ENCODE results near the gene TSPAN18.

TSPAN18 gene

DNA sequence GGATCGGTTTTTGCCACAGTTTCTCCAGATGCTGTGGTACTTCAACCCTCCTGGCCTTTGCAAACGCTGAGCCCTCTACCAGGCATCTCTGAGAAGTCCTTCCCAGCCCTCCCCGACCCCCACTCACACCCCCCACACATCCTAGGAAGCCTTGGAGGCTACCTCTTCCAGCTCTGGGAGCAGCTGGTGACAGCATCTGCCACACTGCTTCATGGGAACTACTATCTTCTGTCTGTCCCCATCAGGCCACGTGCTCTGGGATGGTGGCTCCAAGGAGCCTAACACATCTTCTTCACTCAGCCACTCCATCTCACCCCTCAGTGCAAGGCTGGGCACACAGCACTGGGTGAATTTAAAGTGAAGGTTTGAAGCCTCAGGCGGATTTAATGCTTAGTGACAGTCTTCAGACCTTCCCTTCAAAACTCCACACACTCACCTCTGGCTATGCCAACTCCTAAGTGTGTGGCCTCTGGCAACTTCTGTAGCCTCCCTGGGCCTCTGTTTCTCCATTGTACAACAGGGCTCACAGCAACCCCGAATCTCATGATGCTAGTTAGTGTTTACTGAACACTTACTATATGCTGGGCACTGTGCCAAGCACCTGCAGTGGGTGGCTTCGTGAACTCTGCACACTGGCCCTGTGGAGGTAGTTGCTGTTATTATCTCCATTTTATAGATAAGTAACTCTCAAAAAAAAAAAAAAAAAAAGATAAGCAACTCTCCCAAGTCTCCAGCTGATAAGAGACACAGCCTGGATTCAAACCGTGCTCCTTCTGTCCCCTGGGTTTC, 231.2 kb downstream of the TSPAN18 start:
- Mint-ChIP-seq H3K27ac (no peak overlapping the region), H3K9me3 (no peaks in the 10 kb centered on the region), H3K36me3 (no peaks in the 10 kb centered on the region), H3K27me3 (no peaks in the 10 kb centered on the region), H3K4me3 (no peak overlapping the region), H3K4me1 (peaks cover 17 to 27% of the 10 kb centered on the region in 2 donors)
- DNase-seq (no peak), ATAC-seq (replicated peaks) (no peak)

DNA sequence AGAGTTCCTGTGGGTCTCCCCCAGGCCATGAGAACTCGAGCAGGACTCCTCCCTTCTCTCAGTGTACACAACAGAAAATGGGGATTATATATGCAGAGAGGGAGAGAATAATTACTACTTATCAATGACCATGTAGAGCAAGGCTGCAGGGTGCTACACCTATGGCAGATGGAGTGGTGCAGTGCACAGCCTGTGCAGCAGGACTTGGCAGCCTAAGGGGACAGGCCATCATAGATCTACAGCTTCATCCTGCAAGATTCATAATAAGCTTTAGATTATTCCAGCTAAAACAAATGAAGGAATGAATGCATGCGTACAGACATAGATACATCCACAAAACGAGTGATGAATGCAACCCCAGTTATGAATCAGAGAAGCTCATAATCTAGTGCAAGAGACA, 232.3 kb downstream of the TSPAN18 start:
- no peak for ATAC-seq (replicated peaks)
- Mint-ChIP-seq H3K27me3 (no peaks in the 10 kb centered on the region), H3K27ac (peak overlapping the region; percentile 9), H3K9me3 (no peaks in the 10 kb centered on the region), H3K36me3 (no peaks in the 10 kb centered on the region), H3K4me1 (peaks cover 17 to 28% of the 10 kb centered on the region in 2 donors), H3K4me3 (no peak overlapping the region)
- no peak for DNase-seq

DNA sequence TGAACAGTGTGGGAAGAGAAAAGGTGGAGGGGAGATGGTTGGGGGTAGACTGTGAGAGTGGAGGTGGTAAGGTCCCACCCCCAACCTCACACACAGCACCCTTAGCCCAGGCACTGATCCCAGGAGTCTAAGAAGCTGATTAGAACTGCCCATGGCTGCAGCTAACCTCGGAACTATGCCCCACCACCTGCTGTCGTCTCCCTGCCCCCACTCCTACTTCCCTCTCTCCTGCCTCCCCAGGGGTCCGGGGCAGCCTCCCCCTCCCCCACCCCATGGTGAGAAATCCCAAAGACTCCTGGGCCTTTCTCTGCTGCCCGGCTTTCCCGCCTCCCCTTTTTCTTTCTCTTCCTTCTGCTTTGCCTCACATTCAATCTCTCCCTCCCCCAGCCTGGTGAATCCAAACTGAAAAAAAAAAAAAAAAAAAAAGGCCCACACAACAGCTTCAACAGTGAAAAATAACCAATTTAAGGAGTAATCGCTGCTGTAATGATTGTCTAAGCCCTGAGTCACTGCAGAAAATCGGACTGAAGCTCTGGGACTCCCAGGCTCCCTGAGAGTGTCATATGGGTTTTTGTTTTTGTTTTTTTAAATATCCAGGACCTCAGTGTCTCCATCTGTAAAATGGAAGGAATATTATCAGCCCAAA, 233.6 kb downstream of the TSPAN18 start:
- Mint-ChIP-seq H3K4me1 (peaks cover 10 to 22% of the 10 kb centered on the region in 2 donors), H3K36me3 (no peaks in the 10 kb centered on the region), H3K9me3 (no peaks in the 10 kb centered on the region), H3K4me3 (no peak overlapping the region), H3K27ac (no peak overlapping the region), H3K27me3 (no peaks in the 10 kb centered on the region)
- DNase-seq (no peak), ATAC-seq (replicated peaks) (no peak)

DNA sequence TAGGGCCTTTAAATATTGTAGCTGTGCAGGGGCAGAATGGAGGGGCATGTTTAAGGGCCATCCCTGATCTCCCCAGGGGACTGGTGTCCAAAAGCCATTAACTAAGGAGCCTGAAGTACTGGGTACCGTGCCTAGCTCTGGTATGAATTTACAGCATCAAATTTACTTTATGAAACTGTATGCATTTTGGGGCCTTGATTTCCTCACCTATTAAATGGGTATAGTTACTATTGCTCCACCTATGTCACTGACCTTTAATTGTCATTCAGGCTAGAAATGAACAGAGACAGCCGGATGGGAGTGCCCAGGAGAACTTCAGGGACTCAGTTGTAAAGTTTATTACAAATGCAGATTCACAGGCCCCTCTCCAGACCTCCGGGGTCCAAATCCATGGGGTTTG, 235.7 kb downstream of the TSPAN18 start:
- ATAC-seq (replicated peaks) (no peak), DNase-seq (no peak)
- Mint-ChIP-seq H3K4me3 (no peak overlapping the region), H3K27ac (no peak overlapping the region), H3K4me1 (peaks cover 6 to 15% of the 10 kb centered on the region in 2 donors), H3K36me3 (no peaks in the 10 kb centered on the region), H3K27me3 (no peaks in the 10 kb centered on the region), H3K9me3 (no peaks in the 10 kb centered on the region)

DNA sequence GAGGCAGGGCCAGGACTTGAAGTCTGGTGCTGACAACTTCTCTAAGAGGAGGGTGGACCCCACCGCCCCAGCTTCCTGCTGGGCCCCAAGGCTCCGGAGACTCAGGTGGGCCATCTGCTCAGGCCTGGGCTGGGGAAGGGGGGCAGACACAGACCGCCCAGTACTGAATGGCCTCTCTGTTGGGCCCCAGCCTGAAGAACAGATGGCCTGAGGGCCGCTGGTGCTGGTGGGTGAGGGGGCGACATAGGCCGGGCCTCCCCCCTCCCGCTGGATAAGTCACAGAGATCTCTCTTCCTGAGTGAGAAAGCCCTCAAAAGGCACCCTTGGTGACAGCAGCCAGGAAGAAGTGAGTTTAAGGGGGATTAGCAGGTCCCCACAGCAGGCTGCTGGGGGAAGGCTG, 236.4 kb downstream of the TSPAN18 start:
- Mint-ChIP-seq H3K27ac (no peak overlapping the region), H3K4me1 (peaks cover 5 to 11% of the 10 kb centered on the region in 2 donors), H3K9me3 (no peaks in the 10 kb centered on the region), H3K27me3 (no peaks in the 10 kb centered on the region), H3K36me3 (no peaks in the 10 kb centered on the region), H3K4me3 (no peak overlapping the region)
- no peak for ATAC-seq (replicated peaks)
- DNase-seq, result no peak

DNA sequence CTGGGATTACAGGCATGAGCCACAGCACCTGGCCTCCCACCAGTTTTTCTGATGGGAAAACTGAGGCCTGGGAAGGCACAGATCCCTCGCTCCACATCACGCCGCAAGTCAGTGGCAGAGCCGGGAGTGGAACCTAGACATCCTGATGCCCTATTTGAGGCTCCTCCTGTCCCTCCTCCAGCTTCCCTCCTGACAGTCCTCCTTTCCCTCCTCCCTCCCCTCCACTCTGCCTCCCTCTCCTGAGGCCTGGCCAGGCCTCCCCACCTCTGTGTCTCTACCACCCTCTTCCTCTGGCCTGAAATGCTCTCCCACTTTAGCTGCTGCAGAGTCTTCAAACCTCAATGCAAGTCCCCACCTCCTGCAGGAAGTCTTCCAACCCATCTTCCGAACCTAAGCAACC, 237.2 kb downstream of the TSPAN18 start:
- Mint-ChIP-seq H3K27me3 (no peaks in the 10 kb centered on the region), H3K36me3 (no peaks in the 10 kb centered on the region), H3K4me3 (no peak overlapping the region), H3K27ac (no peak overlapping the region), H3K9me3 (no peaks in the 10 kb centered on the region), H3K4me1 (peaks cover 4 to 9% of the 10 kb centered on the region in 2 donors)
- DNase-seq (no peak), ATAC-seq (replicated peaks) (no peak)

DNA sequence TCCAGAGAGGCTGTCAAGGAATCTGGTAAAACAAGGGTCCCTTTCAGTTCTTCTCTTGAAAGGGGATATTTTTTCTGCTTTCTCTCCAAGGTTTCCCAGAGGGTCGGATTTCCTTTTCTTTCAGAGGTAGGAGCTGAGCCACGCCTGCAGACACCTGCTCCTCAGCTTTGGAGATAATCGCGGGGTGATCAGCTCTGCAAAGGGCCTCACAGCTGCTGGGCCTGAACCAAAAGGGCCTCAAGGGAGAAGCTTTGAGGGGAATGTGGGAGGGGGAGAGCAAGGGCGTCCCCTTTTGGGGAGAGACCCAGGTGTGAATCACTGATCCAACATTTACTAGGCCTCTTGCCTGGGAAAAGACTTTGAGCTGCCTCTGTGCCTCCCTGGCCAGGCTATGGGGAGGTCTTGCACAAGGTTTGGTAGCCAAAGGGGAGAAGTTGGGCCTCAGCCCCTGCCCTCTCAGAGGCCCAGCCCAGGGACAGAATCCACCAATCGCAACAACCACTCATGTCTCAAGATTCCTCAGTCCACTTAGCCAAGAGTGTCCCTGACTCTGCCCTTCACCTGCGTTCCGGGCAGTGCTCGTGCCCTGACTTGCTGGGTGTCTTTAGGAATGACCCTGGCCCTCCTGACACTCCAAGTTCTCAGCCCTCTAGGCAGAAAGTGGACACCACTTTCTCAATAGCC, 237.9 kb downstream of the TSPAN18 start:
- peaks cover 4 to 9% of the 10 kb centered on the region in 2 donors for H3K4me1 Mint-ChIP-seq
- DNase-seq, result no peak

DNA sequence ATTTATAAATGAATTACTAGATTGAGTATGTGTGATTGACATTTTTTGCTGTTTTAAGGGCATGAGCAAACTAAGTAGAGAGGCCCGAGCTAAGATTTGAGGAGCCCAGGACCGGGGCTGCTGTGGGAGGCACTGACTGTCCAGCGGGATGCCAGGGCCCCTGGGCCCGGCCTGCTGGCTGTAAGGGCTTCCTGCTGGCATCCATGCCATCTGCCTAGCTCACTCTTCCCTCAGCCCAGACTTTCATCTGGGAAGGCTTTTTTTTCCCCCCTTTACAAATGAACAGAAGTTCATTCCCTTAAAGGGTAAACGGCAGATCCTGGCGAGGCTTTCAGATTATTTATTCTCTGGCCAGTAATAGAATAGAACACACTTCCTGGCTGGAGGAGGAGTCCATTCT, 239.9 kb downstream of the TSPAN18 start:
- H3K27me3 Mint-ChIP-seq, result no peaks in the 10 kb centered on the region
- H3K4me3 Mint-ChIP-seq, result no peak overlapping the region
- H3K27ac Mint-ChIP-seq, result no peak overlapping the region
- peaks cover 4 to 9% of the 10 kb centered on the region in 2 donors for H3K4me1 Mint-ChIP-seq
- no peaks in the 10 kb centered on the region for H3K9me3 Mint-ChIP-seq
- DNase-seq (no peak), ATAC-seq (replicated peaks) (no peak)
- no peaks in the 10 kb centered on the region for H3K36me3 Mint-ChIP-seq

More for the DNA sequence above, 237.9 kb downstream of the TSPAN18 start:
- no peak for ATAC-seq (replicated peaks)
- H3K27ac Mint-ChIP-seq, result no peak overlapping the region
- no peaks in the 10 kb centered on the region for H3K27me3 Mint-ChIP-seq
- no peaks in the 10 kb centered on the region for H3K9me3 Mint-ChIP-seq
- no peaks in the 10 kb centered on the region for H3K36me3 Mint-ChIP-seq
- H3K4me3 Mint-ChIP-seq, result no peak overlapping the region

DNA sequence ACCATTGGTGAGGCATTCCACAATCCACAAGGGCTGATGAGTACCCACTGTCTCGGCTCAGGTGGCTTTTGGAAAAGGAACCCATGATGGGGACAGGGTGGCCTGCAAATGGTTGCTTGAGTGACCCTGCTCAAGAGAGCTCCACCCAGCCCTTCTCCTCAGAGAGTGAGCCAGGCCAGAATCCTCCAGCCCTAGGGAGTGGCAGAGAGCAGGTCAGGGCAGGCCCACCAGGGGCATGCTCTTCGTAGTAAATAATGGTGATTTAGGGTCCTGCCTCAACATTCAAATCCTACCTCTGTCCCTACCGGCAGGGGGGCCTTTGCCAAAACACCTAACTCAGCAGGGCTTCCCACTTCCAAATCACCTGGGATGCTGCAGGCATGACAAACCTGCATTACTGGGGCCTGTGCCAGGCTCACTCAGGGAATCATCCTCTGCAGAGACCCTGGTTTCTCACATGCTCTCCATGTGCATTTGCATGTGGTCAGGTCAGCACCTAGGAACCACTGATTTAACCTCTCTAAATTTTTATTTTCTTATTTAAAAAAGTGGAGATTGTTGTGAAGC, 241.3 kb downstream of the TSPAN18 start:
- Mint-ChIP-seq H3K27me3 (no peaks in the 10 kb centered on the region), H3K27ac (no peak overlapping the region), H3K9me3 (no peaks in the 10 kb centered on the region), H3K4me1 (peaks cover 4 to 9% of the 10 kb centered on the region in 2 donors), H3K4me3 (no peak overlapping the region), H3K36me3 (no peaks in the 10 kb centered on the region)
- DNase-seq (no peak), ATAC-seq (replicated peaks) (no peak)

DNA sequence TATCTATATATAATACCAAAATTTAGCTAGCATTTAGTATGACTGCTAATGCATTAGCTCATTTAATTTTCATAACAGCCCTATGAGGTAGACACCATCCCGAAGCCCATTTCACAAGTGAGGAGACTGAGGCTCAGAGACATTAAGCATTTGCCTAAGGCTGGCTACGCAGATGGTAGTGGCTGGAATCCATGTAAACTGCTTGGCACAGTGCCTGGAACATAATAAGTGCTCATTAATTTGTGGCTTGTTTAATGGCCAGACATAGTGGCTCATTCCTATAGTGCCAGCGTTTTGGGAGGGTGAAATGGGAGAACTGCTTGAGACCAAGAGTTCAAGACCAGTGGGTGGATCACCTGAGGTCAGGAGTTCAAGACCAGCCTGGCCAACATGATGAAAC, 241.7 kb downstream of the TSPAN18 start:
- no peaks in the 10 kb centered on the region for H3K36me3 Mint-ChIP-seq
- H3K27me3 Mint-ChIP-seq, result no peaks in the 10 kb centered on the region
- ATAC-seq (replicated peaks) (no peak), DNase-seq (no peak)
- H3K4me3 Mint-ChIP-seq, result no peak overlapping the region
- H3K9me3 Mint-ChIP-seq, result no peaks in the 10 kb centered on the region
- H3K4me1 Mint-ChIP-seq, result peaks cover 4 to 9% of the 10 kb centered on the region in 2 donors
- no peak overlapping the region for H3K27ac Mint-ChIP-seq

DNA sequence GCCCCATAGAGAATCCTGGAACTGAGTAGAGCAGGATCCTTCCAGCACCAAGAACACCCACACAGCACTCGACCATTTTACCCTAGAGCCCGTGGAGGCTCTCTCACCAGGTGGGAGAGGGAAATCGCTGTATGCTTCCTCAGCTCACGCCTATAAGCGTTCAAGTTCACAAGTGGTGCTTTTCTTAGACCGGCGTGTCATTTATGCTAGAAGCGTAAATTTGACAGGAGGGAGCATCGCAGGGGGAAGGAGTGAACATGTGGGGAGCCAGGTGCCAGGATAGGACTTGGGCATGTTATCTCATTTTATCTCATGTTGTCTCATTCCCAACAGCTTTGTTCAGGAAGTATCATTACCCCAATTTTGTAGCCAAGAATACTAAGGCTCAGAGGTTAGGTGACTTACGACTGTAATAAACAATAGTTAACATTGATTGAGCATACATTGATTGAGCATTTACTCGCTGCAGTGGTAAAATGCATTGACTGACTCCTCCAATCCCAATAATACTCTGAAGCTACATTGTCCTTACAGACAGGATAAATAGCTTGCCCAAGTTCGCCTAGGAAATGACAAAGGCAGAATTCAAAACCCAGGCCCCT, 243.0 kb downstream of the TSPAN18 start:
- H3K4me1 Mint-ChIP-seq, result no peaks in the 10 kb centered on the region
- no peak overlapping the region for H3K4me3 Mint-ChIP-seq
- ATAC-seq (replicated peaks), result no peak
- no peaks in the 10 kb centered on the region for H3K27me3 Mint-ChIP-seq
- no peak for DNase-seq
- H3K27ac Mint-ChIP-seq, result no peak overlapping the region
- no peaks in the 10 kb centered on the region for H3K36me3 Mint-ChIP-seq
- no peaks in the 10 kb centered on the region for H3K9me3 Mint-ChIP-seq

DNA sequence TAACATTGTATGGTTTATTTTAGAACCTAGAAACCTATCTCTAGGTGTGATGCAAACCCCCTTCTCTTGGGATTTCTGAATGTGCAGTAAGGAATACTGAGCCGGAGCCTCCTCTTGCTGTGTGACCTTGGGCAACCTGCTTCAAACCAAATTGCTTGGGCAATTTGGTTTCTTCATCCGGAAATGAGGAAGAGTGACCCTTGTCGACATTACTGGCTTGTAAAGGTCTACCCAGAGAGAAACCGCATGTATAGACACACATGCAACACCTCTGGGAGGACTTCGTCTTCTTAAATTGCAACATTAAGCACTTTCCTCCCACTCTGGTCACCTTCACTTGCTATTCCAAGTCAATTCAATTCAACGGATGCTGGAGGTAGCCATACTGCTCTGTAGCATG, 243.5 kb downstream of the TSPAN18 start:
- Mint-ChIP-seq H3K27ac (no peak overlapping the region), H3K4me1 (no peaks in the 10 kb centered on the region), H3K4me3 (no peak overlapping the region), H3K9me3 (no peaks in the 10 kb centered on the region), H3K27me3 (no peaks in the 10 kb centered on the region), H3K36me3 (no peaks in the 10 kb centered on the region)
- DNase-seq, result no peak
- no peak for ATAC-seq (replicated peaks)

DNA sequence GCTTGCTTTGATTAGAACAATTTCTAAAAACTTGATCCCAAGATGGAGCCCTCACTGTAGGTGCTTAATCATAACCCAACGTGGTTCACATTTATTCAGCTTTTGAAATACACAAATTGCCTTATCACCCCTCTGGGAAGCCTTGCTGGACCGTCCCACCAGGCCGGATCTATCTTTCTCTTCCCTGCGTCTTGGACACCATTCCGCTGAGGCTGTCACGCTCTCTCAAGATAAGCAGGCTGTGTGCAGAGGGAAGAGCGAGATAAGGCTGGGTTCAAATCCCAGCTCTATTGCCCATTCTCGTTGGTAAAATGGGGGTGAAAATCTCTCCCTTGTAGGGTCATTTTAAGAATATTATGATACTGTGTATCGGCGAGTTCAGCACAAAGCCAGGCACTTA, 244.4 kb downstream of the TSPAN18 start:
- ATAC-seq (replicated peaks) (no peak), DNase-seq (no peak)
- H3K4me3 Mint-ChIP-seq, result no peak overlapping the region
- no peaks in the 10 kb centered on the region for H3K9me3 Mint-ChIP-seq
- H3K36me3 Mint-ChIP-seq, result no peaks in the 10 kb centered on the region
- H3K4me1 Mint-ChIP-seq, result no peaks in the 10 kb centered on the region
- H3K27me3 Mint-ChIP-seq, result no peaks in the 10 kb centered on the region
- no peak overlapping the region for H3K27ac Mint-ChIP-seq

DNA sequence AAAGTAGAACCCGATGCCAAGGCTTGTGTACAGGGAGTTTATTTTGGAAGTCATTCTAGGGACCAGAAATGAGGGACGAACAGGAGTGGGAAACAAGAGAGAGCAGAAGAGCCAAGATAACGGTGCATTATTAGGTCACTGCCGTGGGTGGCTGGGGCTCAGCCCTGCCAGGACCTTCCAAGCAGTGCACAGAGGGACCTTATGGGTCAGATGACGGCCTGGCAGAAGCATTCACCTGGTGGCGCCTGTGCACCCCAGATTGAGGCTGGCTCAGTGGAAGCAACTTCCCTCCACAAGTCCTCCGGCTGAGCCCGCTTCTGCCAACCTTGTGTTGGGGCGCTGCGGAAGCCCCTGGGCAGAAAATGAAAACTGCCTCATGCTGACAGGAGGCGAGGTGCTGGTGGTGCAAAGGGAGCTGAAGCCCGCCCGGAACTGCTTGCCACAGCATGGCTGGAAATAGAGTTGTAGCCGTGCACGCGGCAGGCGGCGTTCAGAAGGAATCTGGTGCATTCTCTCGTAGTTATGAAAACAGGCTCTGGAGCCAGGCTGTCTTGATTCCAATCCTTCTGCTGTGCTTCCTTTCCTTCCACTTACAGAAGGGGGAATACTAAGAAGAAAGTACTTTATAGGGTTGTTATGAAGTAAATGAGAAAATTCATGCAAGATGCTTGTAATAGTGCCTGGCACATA, 246.1 kb downstream of the TSPAN18 start:
- no peak overlapping the region for H3K4me3 Mint-ChIP-seq
- ATAC-seq (replicated peaks), result no peak
- no peak overlapping the region for H3K27ac Mint-ChIP-seq
- DNase-seq, result no peak
- H3K27me3 Mint-ChIP-seq, result peaks cover 0 to 8% of the 10 kb centered on the region in 2 donors
- peaks cover 0 to 3% of the 10 kb centered on the region in 2 donors for H3K4me1 Mint-ChIP-seq
- no peaks in the 10 kb centered on the region for H3K36me3 Mint-ChIP-seq
- no peaks in the 10 kb centered on the region for H3K9me3 Mint-ChIP-seq
